ENCODE measurements around the gene IL1B.

DNA sequence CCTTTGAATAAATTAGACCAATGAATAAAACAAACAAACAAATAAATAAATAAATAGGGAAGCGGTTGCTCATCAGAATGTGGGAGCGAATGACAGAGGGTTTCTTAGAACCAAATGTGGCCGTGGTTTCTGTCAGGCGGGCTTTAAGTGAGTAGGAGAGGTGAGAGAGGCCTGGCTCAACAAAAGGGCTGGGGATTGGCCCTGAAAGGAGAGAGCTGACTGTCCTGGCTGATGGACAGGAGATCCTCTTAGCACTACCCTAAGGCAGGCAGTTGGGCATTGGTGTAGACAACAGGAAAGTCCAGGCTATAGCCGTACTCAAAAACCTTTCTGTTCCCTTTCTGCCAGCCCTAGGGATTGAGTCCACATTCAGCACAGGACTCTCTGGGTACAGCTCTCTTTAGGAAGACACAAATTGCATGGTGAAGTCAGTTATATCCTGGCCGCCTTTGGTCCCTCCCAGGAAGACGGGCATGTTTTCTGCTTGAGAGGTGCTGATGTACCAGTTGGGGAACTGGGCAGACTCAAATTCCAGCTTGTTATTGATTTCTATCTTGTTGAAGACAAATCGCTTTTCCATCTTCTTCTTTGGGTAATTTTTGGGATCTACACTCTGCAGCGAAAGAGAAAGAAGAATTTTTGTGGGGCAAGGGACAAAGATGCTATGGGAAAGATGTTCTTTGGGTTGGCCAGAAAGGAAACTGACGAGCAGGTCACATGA is 6.5 kb downstream of the IL1B start:
- TF ChIP-seq, protein P1, sequence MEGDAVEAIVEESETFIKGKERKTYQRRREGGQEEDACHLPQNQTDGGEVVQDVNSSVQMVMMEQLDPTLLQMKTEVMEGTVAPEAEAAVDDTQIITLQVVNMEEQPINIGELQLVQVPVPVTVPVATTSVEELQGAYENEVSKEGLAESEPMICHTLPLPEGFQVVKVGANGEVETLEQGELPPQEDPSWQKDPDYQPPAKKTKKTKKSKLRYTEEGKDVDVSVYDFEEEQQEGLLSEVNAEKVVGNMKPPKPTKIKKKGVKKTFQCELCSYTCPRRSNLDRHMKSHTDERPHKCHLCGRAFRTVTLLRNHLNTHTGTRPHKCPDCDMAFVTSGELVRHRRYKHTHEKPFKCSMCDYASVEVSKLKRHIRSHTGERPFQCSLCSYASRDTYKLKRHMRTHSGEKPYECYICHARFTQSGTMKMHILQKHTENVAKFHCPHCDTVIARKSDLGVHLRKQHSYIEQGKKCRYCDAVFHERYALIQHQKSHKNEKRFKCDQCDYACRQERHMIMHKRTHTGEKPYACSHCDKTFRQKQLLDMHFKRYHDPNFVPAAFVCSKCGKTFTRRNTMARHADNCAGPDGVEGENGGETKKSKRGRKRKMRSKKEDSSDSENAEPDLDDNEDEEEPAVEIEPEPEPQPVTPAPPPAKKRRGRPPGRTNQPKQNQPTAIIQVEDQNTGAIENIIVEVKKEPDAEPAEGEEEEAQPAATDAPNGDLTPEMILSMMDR (IDR thresholded peaks at IDR 0.05), result no peak
- no peak for TF ChIP-seq POLR2A (IDR thresholded peaks at IDR 0.05)

Measured in right lobe of liver (tissue), 4 donors.